T-cell (primary cell): ENCODE results near the gene RNF113B. TPM values are rescaled to one million over a fixed set of nuclear protein-coding genes. Genes with fewer than 3 reads are reported as not detected.
A peak's percentile ranks its signal among the peaks of the same experiment; 100 is the strongest.

ENCODE experiments used
- ATAC-seq, 4 experiments: fragments of 200-7000 bp in 3 of 4; fragments of 150-1000 bp in 1 of 4; cut with Tn5 transposase; replicated peaks in 1 of 4; 1 replicate in 3 of 4; 2 replicates in 1 of 4; pipeline ENCODE4 v1.10.0; 2021; ENCODE audit warnings: moderate library complexity in 3 of 4, mild to moderate bottlenecking in 2 of 4, moderate number of reproducible peaks in 1 of 4
- CTCF ChIA-PET, 2 donors: fragments of 300-600 bp; sonication (Branson Sonifier 250); formaldehyde crosslinking; loops; one replicate each; lab custom pipeline; 2022; ENCODE audit warnings: antibody characterized with exemption in 2 of 2; lab: Charles Lee
- POLR2A ChIA-PET, 2 donors: fragments of 300-600 bp; sonication (Branson Sonifier 250); formaldehyde crosslinking; loops; one replicate each; lab custom pipeline; 2022; ENCODE audit warnings: antibody characterized with exemption in 2 of 2; lab: Charles Lee
- DNase-seq, 35 experiments: peaks; one replicate each; pipeline versions ENCODE4 v3.0.0 to v3.0.0-alpha.2; 2013 to 2023
- H3K27ac ChIP-seq: one replicate; pipeline ENCODE4 v1.5.1; 2013; ENCODE audit warnings: low read length
- H3K27me3 ChIP-seq, 2 experiments: replicated peaks in 1 of 2; 1 replicate in 1 of 2; 2 replicates in 1 of 2; pipeline versions ENCODE4 v1.6.1 to v1.7.0; 2013; ENCODE audit warnings: low read length in 1 of 2, mixed read lengths in 1 of 2; ENCODE audit not compliant: control insufficient read depth in 2 of 2, insufficient read depth in 2 of 2; ENCODE audit errors: extremely low read depth in 1 of 2
- H3K36me3 ChIP-seq, 2 donors: 1 replicate in 1 of 2; 2 replicates in 1 of 2; pipeline versions ENCODE4 v1.6.1 to v1.7.0; 2013; ENCODE audit warnings: low read length in 1 of 2; ENCODE audit not compliant: control insufficient read depth in 2 of 2, insufficient read depth in 1 of 2; ENCODE audit errors: extremely low read depth in 1 of 2
- H3K4me1 ChIP-seq, 2 experiments: 1 replicate in 1 of 2; 2 replicates in 1 of 2; pipeline versions ENCODE4 v1.6.1 to v1.7.0; 2013; ENCODE audit warnings: low read length in 2 of 2, mixed read lengths in 1 of 2; ENCODE audit not compliant: insufficient read depth in 2 of 2, control insufficient read depth in 1 of 2; ENCODE audit errors: extremely low read depth in 1 of 2
- H3K4me3 ChIP-seq, 2 donors: 1 replicate in 1 of 2; 2 replicates in 1 of 2; pipeline versions ENCODE4 v1.5.1 to v1.7.0; 2013; ENCODE audit warnings: mild to moderate bottlenecking in 2 of 2, low read length in 1 of 2, moderate library complexity in 1 of 2; ENCODE audit not compliant: control insufficient read depth in 1 of 2; ENCODE audit errors: extremely low read depth in 1 of 2
- H3K9me3 ChIP-seq: 2 replicates; pipeline ENCODE4 v1.7.0; 2013
- H3K27ac Mint-ChIP-seq, 2 donors: one replicate each; pipeline ENCODE4 v1.8.0; 2020 to 2021; ENCODE audit warnings: mild to moderate bottlenecking in 2 of 2, mixed read lengths in 2 of 2
- H3K27me3 Mint-ChIP-seq, 2 donors: one replicate each; pipeline ENCODE4 v1.8.0; 2021 to 2022; ENCODE audit warnings: mixed read lengths in 2 of 2
- H3K36me3 Mint-ChIP-seq: one replicate; pipeline ENCODE4 v1.8.0; 2021; ENCODE audit warnings: mixed read lengths
- H3K4me1 Mint-ChIP-seq, 3 donors: one replicate each; pipeline ENCODE4 v1.8.0; 2020 to 2022; ENCODE audit warnings: mixed read lengths in 3 of 3, mild to moderate bottlenecking in 1 of 3
- H3K4me3 Mint-ChIP-seq, 3 donors: one replicate each; pipeline ENCODE4 v1.8.0; 2020 to 2022; ENCODE audit warnings: mild to moderate bottlenecking in 3 of 3, mixed read lengths in 3 of 3, moderate library complexity in 3 of 3
- H3K9me3 Mint-ChIP-seq, 3 donors: one replicate each; pipeline ENCODE4 v1.8.0; 2020 to 2022; ENCODE audit warnings: mixed read lengths in 3 of 3
- WGBS: methylation state at CpG from one replicate; pipeline ENCODE4 v1.1.5; 2013; ENCODE audit warnings: missing lambda C conversion rate; ENCODE audit not compliant: insufficient coverage; 5-methylcytosine and 5-hydroxymethylcytosine counted together
- total RNA-seq, 35 experiments: library from RNA in 6 of 35; stranded (reverse) in 6 of 35; fragments of 120-200 nt in 1 of 35; gene quantifications; one replicate each; pipeline versions ENCODE4 v1.2.1 to v1.2.4 and lab custom pipeline; 2013 to 2026

RNF113B gene
- total RNA-seq, 5 donors from 2014 or later (not counting 1 experiment from before 2014, with no cell fraction given): not detected

DNA sequence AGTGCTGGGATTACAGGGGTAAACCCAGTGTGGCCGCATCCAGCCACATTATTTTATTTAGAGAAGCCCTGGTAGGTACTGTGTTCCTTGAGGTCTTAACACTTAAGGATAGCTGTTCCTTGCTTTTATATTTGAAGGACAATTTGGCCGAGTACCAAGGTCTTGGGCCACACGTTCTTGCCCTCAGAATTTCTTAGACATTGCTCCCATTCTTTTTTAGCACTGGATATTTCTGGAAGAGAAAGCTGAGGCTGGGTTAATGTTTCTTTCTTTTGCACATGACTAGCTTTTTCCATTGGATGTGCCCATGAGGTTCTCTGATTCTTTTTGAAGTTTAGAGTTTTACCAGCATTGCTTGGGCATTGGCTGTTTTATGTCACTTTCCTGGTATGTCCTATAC is 5.5 kb upstream of the RNF113B start:
- ATAC-seq: no peak

DNA sequence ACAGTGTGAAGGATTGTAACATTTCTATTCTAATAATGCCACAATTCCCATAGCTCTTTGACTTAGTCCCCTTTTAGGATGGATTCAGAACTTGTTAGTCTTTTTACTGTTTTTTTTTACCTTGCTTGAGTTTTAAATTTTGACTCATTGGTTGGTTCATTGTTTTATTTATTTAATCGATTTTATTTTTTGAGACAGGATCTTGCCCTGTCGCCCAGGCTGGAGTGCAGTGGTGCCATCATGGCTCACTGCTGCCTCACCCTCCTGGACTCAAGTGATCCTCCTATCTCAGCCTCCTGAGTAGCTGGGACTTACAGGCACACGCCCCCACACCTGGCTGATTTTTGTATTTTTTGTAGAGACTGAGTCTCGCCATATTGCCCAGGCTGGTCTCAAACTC is 5.1 kb upstream of the RNF113B start:
- ChIA-PET CTCF (no interaction called here), POLR2A (interaction anchor here in 1 of 2 donors (0.5 kb wide), 1 partner anchor 1869 kb away, joined by 6 read pairs; no protein-coding TSS in a partner anchor)
- WGBS: 100% methylated on average over 2 of the region's 4 CpGs
- H3K9me3 Mint-ChIP-seq: peaks cover 0 to 4% (median 0%) of the 10 kb centered on the region in 3 donors
- no peak for ATAC-seq
- peaks cover 0 to 6% of the 10 kb centered on the region in 2 experiments for H3K27me3 ChIP-seq
- peaks cover 3 to 12% of the 10 kb centered on the region in 2 donors for H3K27me3 Mint-ChIP-seq
- no peaks in the 10 kb centered on the region for H3K36me3 ChIP-seq
- no peaks in the 10 kb centered on the region for H3K4me1 ChIP-seq
- H3K27ac ChIP-seq: no peak overlapping the region
- no peaks in the 10 kb centered on the region for H3K36me3 Mint-ChIP-seq
- no peak for DNase-seq
- no peaks in the 10 kb centered on the region for H3K9me3 ChIP-seq
- H3K4me3 ChIP-seq: no peak overlapping the region
- no peaks in the 10 kb centered on the region for H3K4me1 Mint-ChIP-seq
- no peak overlapping the region for H3K4me3 Mint-ChIP-seq
- H3K27ac Mint-ChIP-seq: no peak overlapping the region

More for the DNA sequence above, 5.5 kb upstream of the RNF113B start:
- H3K9me3 ChIP-seq: no peaks in the 10 kb centered on the region
- peak overlapping the region in 1 of 2 donors; percentile 15 for H3K4me3 ChIP-seq
- Mint-ChIP-seq H3K9me3 (peaks cover 0 to 4% (median 0%) of the 10 kb centered on the region in 3 donors), H3K36me3 (no peaks in the 10 kb centered on the region), H3K4me1 (no peaks in the 10 kb centered on the region), H3K27ac (no peak overlapping the region), H3K27me3 (peaks cover 7 to 12% of the 10 kb centered on the region in 2 donors), H3K4me3 (no peak overlapping the region)
- CTCF ChIA-PET: no interaction called here
- H3K27ac ChIP-seq: no peak overlapping the region
- 80% methylated on average over 1 of the region's 3 CpGs for WGBS
- DNase-seq: no peak
- POLR2A ChIA-PET: no interaction called here
- peaks cover 0 to 6% of the 10 kb centered on the region in 2 experiments for H3K27me3 ChIP-seq
- no peaks in the 10 kb centered on the region for H3K36me3 ChIP-seq
- no peaks in the 10 kb centered on the region for H3K4me1 ChIP-seq

DNA sequence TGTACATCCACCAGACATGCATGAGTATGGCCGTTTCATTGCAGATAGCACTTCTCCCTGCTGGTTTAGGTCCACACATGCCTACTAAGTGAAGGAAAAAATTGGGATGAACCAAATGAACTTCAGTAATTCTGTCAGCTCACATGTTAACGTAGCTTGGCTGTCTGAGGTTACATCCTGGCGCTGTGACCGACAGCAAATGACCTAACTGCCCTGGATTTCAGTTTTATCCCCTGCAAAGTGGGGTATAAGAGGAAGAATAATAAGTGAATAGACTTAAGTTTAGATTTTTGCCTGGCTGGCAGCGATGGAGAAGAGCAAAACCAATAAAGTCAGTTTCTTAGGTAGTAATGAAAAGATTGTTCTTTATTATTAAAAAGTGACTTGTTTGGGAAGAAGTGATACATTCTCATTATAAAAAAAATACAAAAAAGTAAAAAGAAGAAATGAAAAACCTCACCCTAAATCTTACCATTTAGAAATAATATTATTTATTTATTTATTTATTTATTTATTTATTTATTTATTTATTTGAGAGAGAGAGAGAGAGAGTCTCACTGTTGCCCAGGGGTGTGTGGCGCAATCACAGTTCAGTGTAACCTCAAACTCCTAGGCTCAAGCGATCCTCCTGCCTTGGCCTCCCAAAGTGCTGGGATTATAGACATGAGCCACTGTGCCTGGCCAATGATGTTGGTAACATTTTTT is 4.2 kb upstream of the RNF113B start:
- 100% methylated on average over 3 of the region's 7 CpGs for WGBS
- H3K4me3 Mint-ChIP-seq: no peak overlapping the region
- CTCF ChIA-PET: no interaction called here

GRCh38 chr13:98180092-98180491 is 3.0 kb upstream of the RNF113B start:
- 52% methylated on average over 2 of the region's 3 CpGs for WGBS
- Mint-ChIP-seq H3K4me1 (no peaks in the 10 kb centered on the region), H3K4me3 (no peak overlapping the region), H3K27me3 (peaks cover 0 to 6% of the 10 kb centered on the region in 2 donors), H3K36me3 (no peaks in the 10 kb centered on the region), H3K27ac (no peak overlapping the region), H3K9me3 (peaks cover 0 to 4% (median 0%) of the 10 kb centered on the region in 3 donors)
- Histone ChIP-seq H3K9me3 (no peaks in the 10 kb centered on the region), H3K4me3 (no peak overlapping the region), H3K4me1 (no peaks in the 10 kb centered on the region), H3K36me3 (no peaks in the 10 kb centered on the region), H3K27ac (no peak overlapping the region), H3K27me3 (peaks cover 0 to 6% of the 10 kb centered on the region in 2 experiments)
- CTCF ChIA-PET: interaction anchor here in 1 of 2 donors (0.6 kb wide), 1 partner anchor 29 kb away, joined by 7 read pairs; no protein-coding TSS in a partner anchor
- no peak for DNase-seq
- POLR2A ChIA-PET: no interaction called here
- ATAC-seq: no peak

More for the DNA sequence above, 4.2 kb upstream of the RNF113B start:
- Mint-ChIP-seq H3K27me3 (peaks cover under 1 to 10% of the 10 kb centered on the region in 2 donors), H3K4me1 (no peaks in the 10 kb centered on the region), H3K27ac (no peak overlapping the region), H3K36me3 (no peaks in the 10 kb centered on the region), H3K9me3 (peaks cover 0 to 4% (median 0%) of the 10 kb centered on the region in 3 donors)
- Histone ChIP-seq H3K27me3 (peaks cover 0 to 6% of the 10 kb centered on the region in 2 experiments), H3K9me3 (no peaks in the 10 kb centered on the region), H3K4me1 (no peaks in the 10 kb centered on the region), H3K27ac (no peak overlapping the region), H3K4me3 (no peak overlapping the region), H3K36me3 (no peaks in the 10 kb centered on the region)
- ATAC-seq (no peak), DNase-seq (no peak)
- POLR2A ChIA-PET: interaction anchor here in 1 of 2 donors (0.5 kb wide), 1 partner anchor 1868 kb away, joined by 6 read pairs; no protein-coding TSS in a partner anchor

GRCh38 chr13:98175823-98176222 is 1.2 kb downstream of the RNF113B start:
- WGBS: 91% methylated on average over 2 of the region's 3 CpGs
- no peak overlapping the region for H3K27ac ChIP-seq
- H3K27ac Mint-ChIP-seq: no peak overlapping the region
- H3K27me3 Mint-ChIP-seq: peaks cover 14 to 20% of the 10 kb centered on the region in 2 donors
- no peaks in the 10 kb centered on the region for H3K9me3 ChIP-seq
- ChIA-PET POLR2A (interaction anchor here in 1 of 2 donors (0.7 kb wide), 1 partner anchor 572 kb away, joined by 3 read pairs; no protein-coding TSS in a partner anchor), CTCF (no interaction called here)
- DNase-seq (no peak), ATAC-seq (no peak)
- H3K4me3 Mint-ChIP-seq: no peak overlapping the region
- no peak overlapping the region for H3K4me3 ChIP-seq
- H3K27me3 ChIP-seq: peaks cover 0 to 7% of the 10 kb centered on the region in 2 experiments
- no peaks in the 10 kb centered on the region for H3K36me3 ChIP-seq
- H3K36me3 Mint-ChIP-seq: no peaks in the 10 kb centered on the region
- H3K9me3 Mint-ChIP-seq: peaks cover 0 to 4% (median 0%) of the 10 kb centered on the region in 3 donors
- H3K4me1 ChIP-seq: no peaks in the 10 kb centered on the region
- H3K4me1 Mint-ChIP-seq: no peaks in the 10 kb centered on the region

DNA sequence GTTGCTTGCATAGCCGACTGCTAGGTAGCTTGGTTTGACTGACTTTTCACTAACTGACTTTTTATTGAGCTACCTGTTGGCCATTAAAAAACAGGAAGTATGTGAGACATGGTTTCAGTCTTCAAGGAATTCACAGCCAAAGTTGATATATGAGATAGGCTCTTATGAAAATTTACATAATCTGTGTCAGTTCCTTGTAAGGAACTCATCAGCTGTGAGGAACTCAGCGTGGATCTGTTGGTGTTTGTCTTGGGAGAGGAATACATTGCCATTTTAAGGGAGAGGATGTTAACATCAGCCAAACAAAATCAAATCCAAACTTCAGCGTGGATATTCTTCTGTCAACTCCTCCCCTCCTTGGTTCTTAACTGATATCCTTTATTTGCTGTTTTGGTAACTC is 2.0 kb downstream of the RNF113B start:
- ChIA-PET CTCF (no interaction called here), POLR2A (interaction anchor here in 1 of 2 donors (0.7 kb wide), 1 partner anchor 573 kb away, joined by 3 read pairs; no protein-coding TSS in a partner anchor)
- no peak overlapping the region for H3K27ac Mint-ChIP-seq
- ATAC-seq (no peak), DNase-seq (no peak)
- H3K9me3 ChIP-seq: no peaks in the 10 kb centered on the region
- no peak overlapping the region for H3K27ac ChIP-seq
- peaks cover 14 to 19% of the 10 kb centered on the region in 2 donors for H3K27me3 Mint-ChIP-seq
- H3K27me3 ChIP-seq: peaks cover 0 to 5% of the 10 kb centered on the region in 2 experiments
- H3K4me3 ChIP-seq: no peak overlapping the region
- no peaks in the 10 kb centered on the region for H3K36me3 Mint-ChIP-seq
- no peak overlapping the region for H3K4me3 Mint-ChIP-seq
- no peaks in the 10 kb centered on the region for H3K36me3 ChIP-seq
- WGBS: 71% methylated on average over 1 of the region's 3 CpGs
- no peaks in the 10 kb centered on the region for H3K4me1 ChIP-seq
- H3K4me1 Mint-ChIP-seq: no peaks in the 10 kb centered on the region
- no peaks in the 10 kb centered on the region for H3K9me3 Mint-ChIP-seq
